GM18861 (cell line): Measurements from ENCODE around the gene MRAP.

Experiments used
- ATAC-seq: cut with Tn5 transposase; IDR thresholded peaks from one replicate; pipeline ENCODE4 v1.9.1; 2021; ENCODE audit not compliant: unreplicated experiment

MRAP gene

GRCh38 chr21:32321480-32321879 is 22.8 kb downstream of the MRAP start:
- no peak for ATAC-seq

- ATAC-seq, result no peak
Measured at GRCh38 chr21:32322103-32322502, 23.4 kb downstream of the MRAP start.

GRCh38 chr21:32322676-32323075 is 24.0 kb downstream of the MRAP start:
- no peak for ATAC-seq

- ATAC-seq, result no peak
Measured at GRCh38 chr21:32325706-32326105, 27.1 kb downstream of the MRAP start.

- ATAC-seq, result no peak
Measured at GRCh38 chr21:32328595-32328994, 29.9 kb downstream of the MRAP start.

- ATAC-seq, result no peak
Measured at GRCh38 chr21:32329331-32329730, 30.7 kb downstream of the MRAP start.

- no peak for ATAC-seq
Measured at GRCh38 chr21:32329776-32330175, 31.1 kb downstream of the MRAP start.

- ATAC-seq, result no peak
Measured at GRCh38 chr21:32330784-32331311, 32.2 kb downstream of the MRAP start.

GRCh38 chr21:32331444-32332305 is 33.0 kb downstream of the MRAP start:
- no peak for ATAC-seq

GRCh38 chr21:32332463-32332951 is 33.9 kb downstream of the MRAP start:
- no peak for ATAC-seq

GRCh38 chr21:32333953-32334673 is 35.5 kb downstream of the MRAP start:
- ATAC-seq, result no peak

- no peak for ATAC-seq
Measured at GRCh38 chr21:32334980-32335531, 36.4 kb downstream of the MRAP start.

- no peak for ATAC-seq
Measured at GRCh38 chr21:32335601-32336575, 37.2 kb downstream of the MRAP start.

- ATAC-seq, result no peak
Measured at GRCh38 chr21:32336711-32337110, 38.1 kb downstream of the MRAP start.

- ATAC-seq, result no peak
Measured at GRCh38 chr21:32337206-32337605, 38.6 kb downstream of the MRAP start.

- no peak for ATAC-seq
Measured at GRCh38 chr21:32338209-32338921, 39.7 kb downstream of the MRAP start.

- no peak for ATAC-seq
Measured at GRCh38 chr21:32340863-32341848, 42.5 kb downstream of the MRAP start.

GRCh38 chr21:32346951-32347350 is 48.3 kb downstream of the MRAP start:
- no peak for ATAC-seq

GRCh38 chr21:32347351-32347750 is 48.7 kb downstream of the MRAP start:
- ATAC-seq, result no peak
